SK-N-SH (cell line): Measurements from ENCODE around the gene RBM10. TPM values are rescaled to one million over a fixed set of nuclear protein-coding genes. Genes with fewer than 3 reads are reported as not detected.

Experiments
- CTCF ChIA-PET: fragments of 300-600, 350-600 bp; formaldehyde crosslinking; extraction: SDS; loops from one replicate; lab custom pipeline; 2021; lab: Yijun Ruan, JAX
- POLR2A ChIA-PET: fragments of 350-600 bp; sonication (Branson Sonifier 250); formaldehyde crosslinking; extraction: SDS; loops from one replicate; lab custom pipeline; 2020; ENCODE audit warnings: antibody characterized with exemption, inconsistent platforms; lab: Yijun Ruan, JAX
- DNase-seq: peaks from one replicate; pipeline ENCODE4 v3.0.0; 2012
- H2AFZ ChIP-seq: fragments of 200-600 bp; sonication (generic); 2 replicates; pipeline ENCODE4 v1.8.1; 2016; ENCODE audit warnings: antibody characterized with exemption, mild to moderate bottlenecking, low read depth
- H3F3A ChIP-seq: fragments of 200-600 bp; sonication (generic); replicated peaks from 2 replicates; pipeline ENCODE3; 2016; ENCODE audit warnings: antibody characterized with exemption, mild to moderate bottlenecking; ENCODE audit not compliant: insufficient read depth
- H3K27ac ChIP-seq, 2 experiments: fragments of 200-500 bp in 1 of 2; fragments of 200-600 bp in 1 of 2; sonication (Bioruptor generic) in 1 of 2; sonication (generic), shearing (Covaris generic) in 1 of 2; 2 replicates each; pipeline versions ENCODE4 v1.5.1 to v1.6.1; 2014 to 2016; ENCODE audit warnings: low read depth in 2 of 2, inconsistent platforms in 1 of 2, low read length in 1 of 2, mild to moderate bottlenecking in 1 of 2, mixed read lengths in 1 of 2
- H3K27me3 ChIP-seq: fragments of 200-600 bp; sonication (generic), shearing (Covaris generic); 2 replicates; pipeline ENCODE4 v1.6.1; 2016; ENCODE audit warnings: mixed run types; ENCODE audit not compliant: insufficient read depth
- H3K36me3 ChIP-seq, 2 experiments: fragments of 200-500 bp in 1 of 2; fragments of 200-600 bp in 1 of 2; sonication (Bioruptor generic) in 1 of 2; sonication (generic) in 1 of 2; replicated peaks in 1 of 2; 2 replicates each; pipeline versions ENCODE3 to v1.5.1; 2014 to 2016; ENCODE audit warnings: low read length in 1 of 2, mild to moderate bottlenecking in 1 of 2; ENCODE audit not compliant: insufficient read depth in 2 of 2, control insufficient read depth in 1 of 2
- H3K4me1 ChIP-seq, 2 experiments: fragments of 200-500 bp in 1 of 2; fragments of 200-600 bp in 1 of 2; sonication (Bioruptor generic) in 1 of 2; sonication (generic), shearing (Covaris generic) in 1 of 2; 2 replicates each; pipeline versions ENCODE4 v1.5.1 to v1.6.1; 2014 to 2016; ENCODE audit warnings: low read depth in 1 of 2, low read length in 1 of 2, mixed run types in 1 of 2; ENCODE audit not compliant: insufficient read depth in 2 of 2, control insufficient read depth in 1 of 2
- H3K4me2 ChIP-seq: fragments of 200-600 bp; sonication (generic), shearing (Covaris generic); 2 replicates; pipeline ENCODE4 v1.6.1; 2017; ENCODE audit warnings: mixed run types
- H3K4me3 ChIP-seq, 2 experiments: fragments of 200-500 bp in 1 of 2; fragments of 200-600 bp in 1 of 2; sonication (Bioruptor generic) in 1 of 2; sonication (generic), shearing (Covaris generic) in 1 of 2; 2 replicates each; pipeline versions ENCODE4 v1.5.1 to v1.8.1; 2014 to 2016; ENCODE audit warnings: low read depth in 2 of 2, inconsistent platforms in 1 of 2, low read length in 1 of 2, mild to moderate bottlenecking in 1 of 2, mixed read lengths in 1 of 2, moderate library complexity in 1 of 2
- H3K79me2 ChIP-seq: fragments of 200-600 bp; sonication (generic); 2 replicates; pipeline ENCODE4 v1.8.1; 2017; ENCODE audit warnings: mild to moderate bottlenecking; ENCODE audit not compliant: insufficient read depth
- H3K9ac ChIP-seq: fragments of 200-600 bp; sonication (generic); 2 replicates; pipeline ENCODE4 v1.6.1; 2017; ENCODE audit warnings: mixed run types
- H3K9me2 ChIP-seq: fragments of 200-600 bp; sonication (generic); 2 replicates; pipeline ENCODE4 v1.6.1; 2017; ENCODE audit warnings: mixed run types
- H3K9me3 ChIP-seq: fragments of 200-600 bp; sonication (generic); 2 replicates; pipeline ENCODE4 v1.6.1; 2017; ENCODE audit warnings: mixed run types, mild to moderate bottlenecking, moderate library complexity
- H4K20me1 ChIP-seq: fragments of 200-600 bp; sonication (generic); 2 replicates; pipeline ENCODE4 v1.6.1; 2017; ENCODE audit warnings: mild to moderate bottlenecking, mixed run types; ENCODE audit not compliant: insufficient read depth
- ELF1 ChIP-seq: IDR thresholded peaks from 2 replicates; pipeline ENCODE4 v1.4.0; 2012
- EP300 ChIP-seq, 2 experiments: IDR thresholded peaks; 2 replicates each; pipeline versions ENCODE4 v1.4.0 to v1.6.1; 2012; ENCODE audit warnings: borderline replicate concordance in 1 of 2, low read depth in 1 of 2, low read length in 1 of 2
- FOXJ3 ChIP-seq: sonication (generic); formaldehyde crosslinking; IDR thresholded peaks from 2 replicates; pipeline ENCODE4 v1.5.1; 2020; ENCODE audit warnings: mild to moderate bottlenecking, missing genetic modification reagents
- FOXM1 ChIP-seq: IDR thresholded peaks from 2 replicates; pipeline ENCODE4 v1.4.0; 2012; ENCODE audit warnings: low read depth, mild to moderate bottlenecking
- GATA2 ChIP-seq: sonication (generic); formaldehyde crosslinking; IDR thresholded peaks from 2 replicates; pipeline ENCODE4 v1.5.0; 2020; ENCODE audit warnings: mild to moderate bottlenecking, missing genetic modification reagents
- JUND ChIP-seq: IDR thresholded peaks from 2 replicates; pipeline ENCODE4 v1.4.0; 2012
- MEF2A ChIP-seq: IDR thresholded peaks from 2 replicates; pipeline ENCODE4 v1.4.0; 2012; ENCODE audit warnings: low read depth, borderline replicate concordance
- MXI1 ChIP-seq: IDR thresholded peaks from 2 replicates; pipeline ENCODE4 v1.6.1; 2012; ENCODE audit warnings: mild to moderate bottlenecking, low read depth, low read length, improper control_type of control experiment
- NRF1 ChIP-seq: IDR thresholded peaks from 2 replicates; pipeline ENCODE4 v1.6.1; 2012; ENCODE audit warnings: low read depth, mild to moderate bottlenecking, low read length
- POLR2AphosphoS5 ChIP-seq: IDR thresholded peaks from 2 replicates; pipeline ENCODE4 v1.6.1; 2012; ENCODE audit warnings: low read depth, low read length
- RAD21 ChIP-seq: IDR thresholded peaks from 2 replicates; pipeline ENCODE4 v1.6.1; 2012; ENCODE audit warnings: mild to moderate bottlenecking, low read length
- RCOR1 ChIP-seq: fragments of 150-350 bp; IDR thresholded peaks from 2 replicates; pipeline ENCODE4 v1.6.1; 2017; ENCODE audit warnings: antibody characterized with exemption, low read length
- RFX5 ChIP-seq: IDR thresholded peaks from 2 replicates; pipeline ENCODE4 v1.6.1; 2012; ENCODE audit warnings: mild to moderate bottlenecking, improper control_type of control experiment, low read length
- RXRA ChIP-seq: IDR thresholded peaks from 2 replicates; pipeline ENCODE4 v1.4.0; 2012; ENCODE audit warnings: low read depth, mild to moderate bottlenecking, borderline replicate concordance
- SIN3A ChIP-seq: IDR thresholded peaks from 2 replicates; pipeline ENCODE4 v1.6.1; 2012; ENCODE audit warnings: low read depth, mild to moderate bottlenecking, low read length, moderate library complexity, borderline replicate concordance
- SMC3 ChIP-seq: IDR thresholded peaks from 2 replicates; pipeline ENCODE4 v1.6.1; 2012; ENCODE audit warnings: low read depth, low read length, improper control_type of control experiment
- TCF12 ChIP-seq: IDR thresholded peaks from 2 replicates; pipeline ENCODE4 v1.4.0; 2012
- YY1 ChIP-seq: IDR thresholded peaks from 2 replicates; pipeline ENCODE4 v1.4.0; 2012; ENCODE audit warnings: low read depth, mild to moderate bottlenecking
- WGBS: methylation state at CpG from one replicate; pipeline ENCODE4 v1.1.6; 2017; ENCODE audit warnings: low lambda C conversion rate; 5-methylcytosine and 5-hydroxymethylcytosine counted together
- polyA plus RNA-seq, 3 experiments: library from polyadenylated mRNA; depleted of rRNA; stranded (reverse); fragments of >200 nt; gene quantifications; 2 replicates each; pipeline ENCODE4 v1.2.3, GENCODE V29; 2012
- TF ChIP-seq, protein P1 (sequence below): IDR thresholded peaks from 2 replicates; pipeline ENCODE4; 2012
- TF ChIP-seq, protein P2 (sequence below): fragments of 150-350 bp; IDR thresholded peaks from 2 replicates; pipeline ENCODE4 v1.6.1; 2017; ENCODE audit warnings: antibody characterized with exemption, low read length, low read depth, borderline replicate concordance
- TF ChIP-seq, protein P3 (sequence below): fragments of 200-600 bp; sonication (generic); IDR thresholded peaks from 2 replicates; pipeline ENCODE4 v1.6.1; 2017; ENCODE audit warnings: antibody characterized with exemption, mild to moderate bottlenecking, moderate library complexity
- TF ChIP-seq, protein P4 (sequence below): IDR thresholded peaks from 2 replicates; pipeline ENCODE4 v1.4.0; 2012; ENCODE audit warnings: low read depth, borderline replicate concordance

RBM10 gene
- polyA plus RNA-seq, 1 of the 3 experiments (the other 2 are of a cell fraction), result 34.4 TPM

DNA sequence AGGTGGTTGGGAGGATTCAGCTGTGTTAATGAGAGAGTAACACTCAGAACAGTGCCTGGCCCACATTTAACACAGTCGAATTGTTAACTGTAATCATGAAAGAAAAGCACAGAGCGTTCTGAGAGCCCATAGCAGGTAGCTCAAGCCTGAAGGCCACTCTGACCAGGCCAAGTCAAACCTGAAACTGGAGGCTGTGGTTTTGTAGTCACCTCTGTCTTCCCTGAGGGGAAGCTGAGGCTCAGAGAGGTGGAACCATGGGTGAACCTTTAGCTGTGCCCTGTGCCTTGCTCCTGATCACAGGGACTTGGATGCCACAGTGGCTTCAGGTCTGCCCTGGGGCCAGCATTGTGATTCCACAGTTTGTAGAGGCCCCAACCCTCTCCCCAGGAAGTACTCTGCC lies 32.1 kb downstream of the RBM10 start:
- no peaks in the 10 kb centered on the region for H3K9me3 ChIP-seq
- ChIA-PET CTCF (interaction anchor here (0.5 to 1.0 kb wide), 3 partner anchors 13 to 600 kb away, joined by 3 to 4 read pairs (median 3); no protein-coding TSS in a partner anchor), POLR2A (no interaction called here)
- no peak for DNase-seq
- H4K20me1 ChIP-seq, result no peaks in the 10 kb centered on the region
- H3K79me2 ChIP-seq, result no peaks in the 10 kb centered on the region
- no peak overlapping the region for H3K27ac ChIP-seq
- no peak overlapping the region for H3K4me2 ChIP-seq
- 28% methylated on average over 2 of the region's 2 CpGs for WGBS
- H3K36me3 ChIP-seq, result peaks cover 0 to 14% of the 10 kb centered on the region in 2 experiments
- H3K4me1 ChIP-seq, result no peaks in the 10 kb centered on the region
- peaks cover 42% of the 10 kb centered on the region; the same call in 1 of the 2 replicates for H3K27me3 ChIP-seq
- no peak overlapping the region for H2AFZ ChIP-seq
- no peaks in the 10 kb centered on the region for H3K9me2 ChIP-seq
- H3K4me3 ChIP-seq, result no peak overlapping the region
- H3F3A ChIP-seq, result no peaks in the 10 kb centered on the region
- TF ChIP-seq RAD21, result no peak
- no peak for TF ChIP-seq ELF1
- no peak for TF ChIP-seq SIN3A
- TF ChIP-seq RCOR1, result no peak
- TF ChIP-seq, protein P1, sequence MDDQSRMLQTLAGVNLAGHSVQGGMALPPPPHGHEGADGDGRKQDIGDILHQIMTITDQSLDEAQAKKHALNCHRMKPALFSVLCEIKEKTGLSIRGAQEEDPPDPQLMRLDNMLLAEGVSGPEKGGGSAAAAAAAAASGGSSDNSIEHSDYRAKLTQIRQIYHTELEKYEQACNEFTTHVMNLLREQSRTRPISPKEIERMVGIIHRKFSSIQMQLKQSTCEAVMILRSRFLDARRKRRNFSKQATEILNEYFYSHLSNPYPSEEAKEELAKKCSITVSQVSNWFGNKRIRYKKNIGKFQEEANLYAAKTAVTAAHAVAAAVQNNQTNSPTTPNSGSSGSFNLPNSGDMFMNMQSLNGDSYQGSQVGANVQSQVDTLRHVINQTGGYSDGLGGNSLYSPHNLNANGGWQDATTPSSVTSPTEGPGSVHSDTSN, result no peak
- no peak for TF ChIP-seq YY1
- H3K9ac ChIP-seq, result no peak overlapping the region

DNA sequence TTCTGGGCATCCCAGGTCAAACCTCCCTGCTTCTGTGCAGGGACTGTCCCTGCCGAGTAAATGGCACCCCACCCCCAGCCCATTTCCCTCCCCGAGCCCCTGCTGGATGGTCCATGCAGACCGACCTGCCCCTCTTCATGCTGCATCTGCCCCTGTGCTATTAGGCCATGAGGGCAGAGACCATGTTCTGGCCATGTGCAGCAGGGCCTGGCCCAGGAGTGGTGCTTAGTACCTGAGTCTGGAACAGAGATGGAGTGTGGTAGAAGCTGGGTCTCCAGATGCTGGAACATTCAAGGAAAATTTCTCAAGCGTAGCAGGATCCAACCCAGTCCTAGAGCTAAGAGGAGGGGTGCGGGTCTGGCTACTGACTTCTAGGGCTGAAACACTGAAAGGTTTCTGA lies 33.3 kb downstream of the RBM10 start:
- no peaks in the 10 kb centered on the region for H4K20me1 ChIP-seq
- no peak overlapping the region for H3K9ac ChIP-seq
- H3K4me1 ChIP-seq, result no peaks in the 10 kb centered on the region
- H3K36me3 ChIP-seq, result peaks cover 0 to 16% of the 10 kb centered on the region in 2 experiments
- H3K9me3 ChIP-seq, result no peaks in the 10 kb centered on the region
- CTCF ChIA-PET, result interaction anchor here (0.9 kb wide), 1 partner anchor 345 kb away, joined by 5 read pairs; no protein-coding TSS in a partner anchor
- no peak overlapping the region for H3K4me3 ChIP-seq
- no peak overlapping the region for H3K4me2 ChIP-seq
- no peaks in the 10 kb centered on the region for H3K9me2 ChIP-seq
- peaks cover 43% of the 10 kb centered on the region; the same call in 1 of the 2 replicates for H3K27me3 ChIP-seq
- TF ChIP-seq FOXM1 (no peak), GATA2 (CRISPR knock-in tag) (no peak), SIN3A (no peak), RFX5 (no peak), MXI1 (no peak), SMC3 (no peak), NRF1 (no peak), TCF12 (no peak), ELF1 (no peak), JUND (no peak), EP300 (IDR thresholded peaks at IDR 0.05; ENCODE audit: borderline replicate concordance in 1 of 2, low read depth in 1 of 2, low read length in 1 of 2) (no peak), MEF2A (no peak), FOXJ3 (CRISPR knock-in tag) (no peak), POLR2AphosphoS5 (no peak), RXRA (no peak)
- TF ChIP-seq, protein P2, sequence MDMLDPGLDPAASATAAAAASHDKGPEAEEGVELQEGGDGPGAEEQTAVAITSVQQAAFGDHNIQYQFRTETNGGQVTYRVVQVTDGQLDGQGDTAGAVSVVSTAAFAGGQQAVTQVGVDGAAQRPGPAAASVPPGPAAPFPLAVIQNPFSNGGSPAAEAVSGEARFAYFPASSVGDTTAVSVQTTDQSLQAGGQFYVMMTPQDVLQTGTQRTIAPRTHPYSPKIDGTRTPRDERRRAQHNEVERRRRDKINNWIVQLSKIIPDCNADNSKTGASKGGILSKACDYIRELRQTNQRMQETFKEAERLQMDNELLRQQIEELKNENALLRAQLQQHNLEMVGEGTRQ, result no peak
- TF ChIP-seq, protein P3, sequence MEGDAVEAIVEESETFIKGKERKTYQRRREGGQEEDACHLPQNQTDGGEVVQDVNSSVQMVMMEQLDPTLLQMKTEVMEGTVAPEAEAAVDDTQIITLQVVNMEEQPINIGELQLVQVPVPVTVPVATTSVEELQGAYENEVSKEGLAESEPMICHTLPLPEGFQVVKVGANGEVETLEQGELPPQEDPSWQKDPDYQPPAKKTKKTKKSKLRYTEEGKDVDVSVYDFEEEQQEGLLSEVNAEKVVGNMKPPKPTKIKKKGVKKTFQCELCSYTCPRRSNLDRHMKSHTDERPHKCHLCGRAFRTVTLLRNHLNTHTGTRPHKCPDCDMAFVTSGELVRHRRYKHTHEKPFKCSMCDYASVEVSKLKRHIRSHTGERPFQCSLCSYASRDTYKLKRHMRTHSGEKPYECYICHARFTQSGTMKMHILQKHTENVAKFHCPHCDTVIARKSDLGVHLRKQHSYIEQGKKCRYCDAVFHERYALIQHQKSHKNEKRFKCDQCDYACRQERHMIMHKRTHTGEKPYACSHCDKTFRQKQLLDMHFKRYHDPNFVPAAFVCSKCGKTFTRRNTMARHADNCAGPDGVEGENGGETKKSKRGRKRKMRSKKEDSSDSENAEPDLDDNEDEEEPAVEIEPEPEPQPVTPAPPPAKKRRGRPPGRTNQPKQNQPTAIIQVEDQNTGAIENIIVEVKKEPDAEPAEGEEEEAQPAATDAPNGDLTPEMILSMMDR, result no peak
- TF ChIP-seq, protein P4, sequence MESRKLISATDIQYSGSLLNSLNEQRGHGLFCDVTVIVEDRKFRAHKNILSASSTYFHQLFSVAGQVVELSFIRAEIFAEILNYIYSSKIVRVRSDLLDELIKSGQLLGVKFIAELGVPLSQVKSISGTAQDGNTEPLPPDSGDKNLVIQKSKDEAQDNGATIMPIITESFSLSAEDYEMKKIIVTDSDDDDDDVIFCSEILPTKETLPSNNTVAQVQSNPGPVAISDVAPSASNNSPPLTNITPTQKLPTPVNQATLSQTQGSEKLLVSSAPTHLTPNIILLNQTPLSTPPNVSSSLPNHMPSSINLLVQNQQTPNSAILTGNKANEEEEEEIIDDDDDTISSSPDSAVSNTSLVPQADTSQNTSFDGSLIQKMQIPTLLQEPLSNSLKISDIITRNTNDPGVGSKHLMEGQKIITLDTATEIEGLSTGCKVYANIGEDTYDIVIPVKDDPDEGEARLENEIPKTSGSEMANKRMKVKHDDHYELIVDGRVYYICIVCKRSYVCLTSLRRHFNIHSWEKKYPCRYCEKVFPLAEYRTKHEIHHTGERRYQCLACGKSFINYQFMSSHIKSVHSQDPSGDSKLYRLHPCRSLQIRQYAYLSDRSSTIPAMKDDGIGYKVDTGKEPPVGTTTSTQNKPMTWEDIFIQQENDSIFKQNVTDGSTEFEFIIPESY, result no peak
- no peak for DNase-seq
- POLR2A ChIA-PET, result no interaction called here
- 63% methylated on average over 5 of the region's 5 CpGs for WGBS
- no peaks in the 10 kb centered on the region for H3K79me2 ChIP-seq
- no peak overlapping the region for H2AFZ ChIP-seq
- H3F3A ChIP-seq, result no peaks in the 10 kb centered on the region
- no peak overlapping the region for H3K27ac ChIP-seq
